ENCODE data around the gene RAB28.

- no peak for TF ChIP-seq CTCF (IDR thresholded peaks at IDR 0.05)
- no peak for TF ChIP-seq POLR2A (IDR thresholded peaks at IDR 0.05)
These were observed 8.6 kb upstream of the RAB28 start for GRCh38 chr4:13492747-13493146.

All from lower leg skin (tissue), 3 donors.